Heart right ventricle (tissue), 16 donors: ENCODE data around the gene CALHM6. TPM values are rescaled to one million over a fixed set of nuclear protein-coding genes. Genes with fewer than 3 reads are reported as not detected.
"Not testable (repeated sequence)": the region's sequence is repeated elsewhere in the genome, so short reads cannot be mapped to it uniquely, and the experiment has no call there.

ENCODE experiments used
- ATAC-seq, 8 donors: fragments of 200-7000 bp; cut with Tn5 transposase; one replicate each; pipeline ENCODE4 v1.9.1; 2020; ENCODE audit warnings: mild to moderate bottlenecking in 8 of 8, moderate library complexity in 8 of 8, moderate number of reproducible peaks in 1 of 8
- DNase-seq, 2 donors: peaks; one replicate each; pipeline ENCODE4 v3.0.0-alpha.2; 2020
- H3K27ac ChIP-seq, 10 donors: fragments of 200-600 bp; sonication (generic) in 2 of 10; one replicate each; pipeline versions ENCODE4 v1.5.0 to v1.8.0; 2020 to 2022; ENCODE audit warnings: mild to moderate bottlenecking in 3 of 10
- H3K27me3 ChIP-seq, 7 donors: fragments of 200-600 bp; one replicate each; pipeline ENCODE4 v1.8.0; 2021 to 2022; ENCODE audit warnings: mild to moderate bottlenecking in 2 of 7
- H3K36me3 ChIP-seq, 9 donors: fragments of 200-600 bp; sonication (generic) in 1 of 9; one replicate each; pipeline versions ENCODE4 v1.5.0 to v1.8.0; 2020 to 2022; ENCODE audit warnings: mild to moderate bottlenecking in 2 of 9
- H3K4me1 ChIP-seq, 9 donors: fragments of 200-600 bp; sonication (generic) in 1 of 9; one replicate each; pipeline versions ENCODE4 v1.5.0 to v1.8.0; 2020 to 2022; ENCODE audit warnings: mild to moderate bottlenecking in 4 of 9
- H3K4me3 ChIP-seq, 10 donors: fragments of 200-600 bp; sonication (generic) in 2 of 10; one replicate each; pipeline versions ENCODE4 v1.5.0 to v1.8.0; 2020 to 2022; ENCODE audit warnings: mild to moderate bottlenecking in 7 of 10, moderate library complexity in 2 of 10
- H3K9me3 ChIP-seq, 11 donors: fragments of 200-600 bp in 10 of 11; sonication (generic) in 2 of 11; one replicate each; pipeline versions ENCODE4 v1.5.0 to v1.8.0; 2013 to 2022; ENCODE audit warnings: mild to moderate bottlenecking in 2 of 11, control low read depth in 1 of 11, moderate library complexity in 1 of 11
- CTCF ChIP-seq, 9 donors: fragments of 200-600 bp; sonication (generic) in 2 of 9; IDR thresholded peaks; one replicate each; pipeline versions ENCODE4 v1.5.0 to v1.8.0; 2021 to 2022; ENCODE audit warnings: antibody characterized with exemption in 9 of 9, mild to moderate bottlenecking in 5 of 9, moderate library complexity in 1 of 9
- WGBS, 2 donors: extraction: QIAGEN DNeasy Blood & Tissue Kit; methylation state at CpG; one replicate each; pipeline ENCODE4 v1.1.7; 2013; ENCODE audit warnings: inconsistent platforms in 1 of 2; 5-methylcytosine and 5-hydroxymethylcytosine counted together
- intact Hi-C, 10 donors: fragments of 100-400 bp; cut with DNase I; formaldehyde crosslinking; loops; one replicate each; pipeline versions ENCODE4 v1.11.1 to v1.14.2; 2022
- polyA plus RNA-seq, 2 donors: library from polyadenylated mRNA; stranded (reverse); fragments of 200-250 nt; gene quantifications; one replicate each; pipeline ENCODE4 v1.2.3, GENCODE V29; 2013
- total RNA-seq, 10 donors: library from RNA; stranded (reverse); fragmentation: NEBNext Ultra II Directional in 3 of 10; extraction: Animal tissue kit (Norgen Biotek cat#: 25700) in 3 of 10; gene quantifications; one replicate each; pipeline versions ENCODE4 v1.2.1 to v1.2.4, GENCODE V29; 2021 to 2023
- donor health status: Arrhythmogenic right ventricular cardiomyopathy.
- donor health status: ischemic (EF 13 %, LVEDD 7.1; RV severe dilation, severe dysfunction).
- donor health status: healthy with polysubstance abuse.
- donor health status: DM: no; HTN: yes; CAD: no.
- donor health status: DM: no; HTN: no; CAD: no.
- donor health status: ischemic (EF 25% LVEDD 6.9; RV normal size, moderate dysfunction).
- donor health status: ischemic (EF 25% LVEDD 5.7; RV mildly dilated, moderate dysfunction).
- donor health status: healthy.
- donor health status: DM: yes; HTN: yes; CAD: no.
- donor health status: Ischemic cardiomyopathy.
- donor health status: ischemic (EF 35%, LVEDD 5.7; RV mildly dilated, moderate dysfunction).
- donor health status: nonischemic (EF 11% LVEDD 7.7; RV severe dilation, severe dysfunction).
- donor health status: DM: yes; HTN: yes; CAD: no.
- donor health status: PGD.
- donor health status: ischemic (EF 29% LVEDD 5.4; RV normal size, mild dysfunction).
- donor health status: nonischemic (EF 23%, LVEDD 6.1; RV moderate dilation, normal function).

CALHM6 gene
- total and polyA plus RNA-seq, 12 donors = 0.45 to 40.8 (median 1.5) TPM; not detected in 2

GRCh38 chr6:116492331-116493067 is 31.3 kb downstream of the CALHM6 start:
- DNase-seq (no peak), ATAC-seq (no peak)
- H3K27ac ChIP-seq = no peak overlapping the region
- H3K9me3 ChIP-seq = peaks cover 0 to 21% (median 0%) of the 10 kb centered on the region in 11 donors
- no peaks in the 10 kb centered on the region for H3K4me1 ChIP-seq
- WGBS, 2 donors = 57 to 66% methylated on average over 6 of the region's 6 CpGs
- no peaks in the 10 kb centered on the region for H3K36me3 ChIP-seq
- H3K27me3 ChIP-seq = no peaks in the 10 kb centered on the region
- no peak for TF ChIP-seq CTCF (IDR thresholded peaks at IDR 0.05)
- no peak overlapping the region for H3K4me3 ChIP-seq
- intact Hi-C loops = no loop called here

GRCh38 chr6:116495161-116495560 is 34.0 kb downstream of the CALHM6 start:
- ATAC-seq, H3K4me1 ChIP-seq: not testable (repeated sequence)
- 96% methylated on average over 1 of the region's 1 CpG for WGBS, 2 donors

GRCh38 chr6:116497113-116497676 is 36.0 kb downstream of the CALHM6 start:
- H3K27ac ChIP-seq = no peak overlapping the region
- 72 to 73% methylated on average over 3 of the region's 3 CpGs for WGBS, 2 donors
- no peak overlapping the region for H3K4me3 ChIP-seq
- no peak for TF ChIP-seq CTCF (IDR thresholded peaks at IDR 0.05)
- DNase-seq = no peak
- intact Hi-C loops = no loop called here
- peaks cover 0 to 6% (median 0%) of the 10 kb centered on the region in 7 donors for H3K27me3 ChIP-seq
- peaks cover 0 to 5% (median 0%) of the 10 kb centered on the region in 11 donors for H3K9me3 ChIP-seq
- no peaks in the 10 kb centered on the region for H3K4me1 ChIP-seq
- ATAC-seq = no peak
- no peaks in the 10 kb centered on the region for H3K36me3 ChIP-seq

More at GRCh38 chr6:116495161-116495560, 34.0 kb downstream of the CALHM6 start:
- peaks cover 0 to 11% (median 0%) of the 10 kb centered on the region in 11 donors for H3K9me3 ChIP-seq
- DNase-seq, H3K4me3 ChIP-seq, intact Hi-C loops, H3K36me3 ChIP-seq, H3K27me3 ChIP-seq, H3K27ac ChIP-seq: not testable (repeated sequence)

- Histone ChIP-seq H3K9me3 (peaks cover 0 to 6% (median 0%) of the 10 kb centered on the region in 11 donors), H3K27ac (no peak overlapping the region), H3K4me1 (no peaks in the 10 kb centered on the region), H3K36me3 (no peaks in the 10 kb centered on the region), H3K4me3 (no peak overlapping the region), H3K27me3 (peaks cover 0 to 6% (median 0%) of the 10 kb centered on the region in 7 donors)
- intact Hi-C loops = no loop called here
- ATAC-seq (no peak), DNase-seq (no peak)
- 77 to 83% methylated on average over 9 of the region's 9 CpGs for WGBS, 2 donors
- TF ChIP-seq CTCF (IDR thresholded peaks at IDR 0.05) = no peak
Observed at GRCh38 chr6:116500969-116501433, 39.8 kb downstream of the CALHM6 start.

- H3K27me3 ChIP-seq = no peaks in the 10 kb centered on the region
- no peak for TF ChIP-seq CTCF (IDR thresholded peaks at IDR 0.05)
- WGBS, 2 donors = 88 to 90% methylated on average over 3 of the region's 3 CpGs
- H3K9me3 ChIP-seq = peaks cover 0 to 16% (median 0%) of the 10 kb centered on the region in 11 donors
- intact Hi-C loops = no loop called here
- H3K4me3 ChIP-seq = no peak overlapping the region
- ATAC-seq (no peak), DNase-seq (no peak)
- no peak overlapping the region for H3K27ac ChIP-seq
- H3K36me3 ChIP-seq = no peaks in the 10 kb centered on the region
- no peaks in the 10 kb centered on the region for H3K4me1 ChIP-seq
Observed at GRCh38 chr6:116507324-116507723, 46.1 kb downstream of the CALHM6 start.
